Fibroblast of pulmonary artery (primary cell): ENCODE results near the gene DAB1.

Experiments
- DNase-seq: peaks from one replicate; pipeline ENCODE4 v3.0.0-alpha.2; 2010; ENCODE audit warnings: low read depth
- H3K4me3 ChIP-seq: replicated peaks from 2 replicates; pipeline ENCODE4 v1.5.1; 2011; ENCODE audit warnings: low read depth, mild to moderate bottlenecking, control low read depth, low read length, moderate library complexity
- TF ChIP-seq, protein P1 (sequence below): IDR thresholded peaks from 2 replicates; pipeline ENCODE4 v1.5.1; 2011; ENCODE audit warnings: mild to moderate bottlenecking, control low read depth, low read length, inconsistent platforms; ENCODE audit errors: missing control alignments

The DAB1 gene

DNA sequence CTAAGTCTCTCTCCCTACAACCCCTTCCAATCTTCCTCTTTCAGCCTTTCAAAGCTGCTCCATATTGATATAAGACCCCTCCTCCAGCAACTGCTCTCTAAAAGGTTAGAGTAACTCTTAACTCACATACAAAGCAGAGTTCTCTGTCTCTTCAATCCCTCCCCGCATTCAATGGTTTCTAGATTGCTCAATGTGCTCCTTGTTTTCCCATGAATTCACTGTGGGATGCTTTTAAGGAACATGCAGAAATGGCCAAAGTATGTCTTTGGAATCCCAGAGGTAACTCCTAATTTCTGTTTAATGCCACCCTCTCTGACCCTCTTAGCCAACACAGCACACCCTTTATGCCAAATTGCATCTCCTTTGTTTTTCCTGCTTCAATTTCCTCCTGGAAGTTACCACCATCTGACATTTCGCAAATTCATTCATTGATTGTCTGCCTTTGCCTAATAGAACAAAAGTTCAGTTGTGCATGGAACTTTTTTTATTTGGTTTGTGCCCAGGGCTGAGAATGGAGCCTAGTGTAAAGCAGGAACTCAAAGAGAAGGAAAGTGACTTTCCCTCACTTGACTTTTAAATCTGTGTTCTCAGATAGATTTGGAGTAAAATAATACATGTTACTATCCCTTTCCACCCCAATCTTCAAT lies 285.3 kb downstream of the DAB1 start:
- DNase-seq, result no peak
- TF ChIP-seq, protein P1, sequence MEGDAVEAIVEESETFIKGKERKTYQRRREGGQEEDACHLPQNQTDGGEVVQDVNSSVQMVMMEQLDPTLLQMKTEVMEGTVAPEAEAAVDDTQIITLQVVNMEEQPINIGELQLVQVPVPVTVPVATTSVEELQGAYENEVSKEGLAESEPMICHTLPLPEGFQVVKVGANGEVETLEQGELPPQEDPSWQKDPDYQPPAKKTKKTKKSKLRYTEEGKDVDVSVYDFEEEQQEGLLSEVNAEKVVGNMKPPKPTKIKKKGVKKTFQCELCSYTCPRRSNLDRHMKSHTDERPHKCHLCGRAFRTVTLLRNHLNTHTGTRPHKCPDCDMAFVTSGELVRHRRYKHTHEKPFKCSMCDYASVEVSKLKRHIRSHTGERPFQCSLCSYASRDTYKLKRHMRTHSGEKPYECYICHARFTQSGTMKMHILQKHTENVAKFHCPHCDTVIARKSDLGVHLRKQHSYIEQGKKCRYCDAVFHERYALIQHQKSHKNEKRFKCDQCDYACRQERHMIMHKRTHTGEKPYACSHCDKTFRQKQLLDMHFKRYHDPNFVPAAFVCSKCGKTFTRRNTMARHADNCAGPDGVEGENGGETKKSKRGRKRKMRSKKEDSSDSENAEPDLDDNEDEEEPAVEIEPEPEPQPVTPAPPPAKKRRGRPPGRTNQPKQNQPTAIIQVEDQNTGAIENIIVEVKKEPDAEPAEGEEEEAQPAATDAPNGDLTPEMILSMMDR, result no peak
- H3K4me3 ChIP-seq, result no peak overlapping the region

DNA sequence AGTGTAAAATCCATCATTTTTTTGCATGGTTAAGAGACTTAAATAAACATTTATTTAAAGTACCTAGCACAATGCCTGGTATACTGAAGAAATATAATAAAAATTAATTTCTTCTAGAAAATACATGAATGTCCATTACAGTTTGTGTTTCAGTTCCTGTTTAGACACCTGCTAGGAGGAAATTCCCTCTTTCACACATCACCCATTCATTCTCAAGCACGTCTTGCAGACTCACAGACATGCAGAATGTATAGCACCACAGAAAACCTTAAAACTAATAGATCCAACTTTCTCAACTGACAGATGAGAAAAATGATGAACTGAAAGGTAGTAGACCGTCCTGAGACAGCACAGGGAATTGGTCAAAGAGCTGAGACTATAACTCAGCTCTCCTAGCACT lies 285.9 kb downstream of the DAB1 start:
- TF ChIP-seq, protein P1, result no peak
- H3K4me3 ChIP-seq, result no peak overlapping the region
- no peak for DNase-seq

DNA sequence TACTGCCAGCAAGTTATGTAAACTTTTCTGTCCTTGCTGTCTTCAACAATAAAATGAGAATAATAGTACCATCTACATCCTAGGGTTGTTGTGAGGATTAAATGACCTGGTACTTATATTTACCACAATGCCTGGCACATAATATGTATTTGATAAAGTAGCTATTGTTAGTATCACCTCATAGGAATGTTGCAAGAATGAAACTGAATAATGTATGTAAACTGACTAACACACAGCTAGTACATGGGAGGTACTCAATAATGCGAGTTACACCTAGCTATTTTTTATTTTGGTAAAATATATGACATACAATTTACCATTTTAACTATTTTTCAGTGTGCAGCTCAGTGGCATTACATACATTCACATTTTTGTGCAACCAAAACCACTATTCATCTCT lies 289.1 kb downstream of the DAB1 start:
- TF ChIP-seq, protein P1, result no peak
- no peak for DNase-seq
- H3K4me3 ChIP-seq, result no peak overlapping the region

DNA sequence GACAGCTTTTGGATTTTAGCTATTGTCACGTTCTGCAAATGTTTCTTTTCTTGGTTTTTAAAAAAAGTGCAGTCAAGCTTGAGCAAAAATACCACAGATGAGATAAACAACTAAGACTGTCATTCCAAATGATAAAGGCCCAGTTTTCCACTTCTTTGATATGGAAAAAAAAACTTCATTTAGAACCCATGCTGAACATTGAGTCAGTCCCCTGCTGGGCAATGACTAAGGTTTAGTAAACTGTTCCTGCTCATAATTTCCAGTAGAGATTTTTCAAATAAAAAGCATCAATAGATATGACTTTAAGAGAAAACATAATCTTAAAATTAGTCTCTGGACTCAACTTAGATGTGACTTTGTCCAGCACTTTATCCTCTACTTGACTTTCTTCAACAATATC lies 290.2 kb downstream of the DAB1 start:
- no peak overlapping the region for H3K4me3 ChIP-seq
- TF ChIP-seq, protein P1, result no peak
- DNase-seq, result no peak

DNA sequence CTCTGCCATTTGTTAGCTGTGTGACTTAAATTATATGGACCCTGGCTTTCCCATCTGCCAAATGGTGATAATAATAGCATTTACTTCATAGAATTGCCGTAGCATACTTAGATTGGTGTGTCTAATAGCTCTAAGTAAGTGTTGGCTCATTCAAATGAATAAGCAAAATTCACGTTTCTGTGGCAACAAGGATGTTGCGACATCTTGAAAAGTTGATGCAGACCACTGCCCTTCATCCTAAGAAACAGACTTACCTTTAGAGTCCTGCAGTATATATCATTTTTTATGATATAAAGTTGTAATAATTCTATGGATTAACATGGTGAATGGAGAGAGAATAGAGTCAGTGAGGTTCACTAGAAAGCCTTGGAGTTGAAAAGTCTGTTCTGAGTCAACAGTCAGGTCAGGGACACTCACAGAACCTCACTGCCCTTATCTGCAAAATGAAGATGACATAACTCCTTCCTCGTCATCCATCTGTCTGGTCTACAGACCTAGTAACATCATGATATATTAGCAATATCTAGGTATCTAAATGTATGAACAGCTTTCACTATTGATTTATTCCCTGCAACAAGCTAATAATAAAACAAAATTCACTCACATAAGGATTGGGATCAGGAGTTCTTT lies 290.8 kb downstream of the DAB1 start:
- H3K4me3 ChIP-seq, result no peak overlapping the region
- DNase-seq, result no peak
- TF ChIP-seq, protein P1, result no peak

DNA sequence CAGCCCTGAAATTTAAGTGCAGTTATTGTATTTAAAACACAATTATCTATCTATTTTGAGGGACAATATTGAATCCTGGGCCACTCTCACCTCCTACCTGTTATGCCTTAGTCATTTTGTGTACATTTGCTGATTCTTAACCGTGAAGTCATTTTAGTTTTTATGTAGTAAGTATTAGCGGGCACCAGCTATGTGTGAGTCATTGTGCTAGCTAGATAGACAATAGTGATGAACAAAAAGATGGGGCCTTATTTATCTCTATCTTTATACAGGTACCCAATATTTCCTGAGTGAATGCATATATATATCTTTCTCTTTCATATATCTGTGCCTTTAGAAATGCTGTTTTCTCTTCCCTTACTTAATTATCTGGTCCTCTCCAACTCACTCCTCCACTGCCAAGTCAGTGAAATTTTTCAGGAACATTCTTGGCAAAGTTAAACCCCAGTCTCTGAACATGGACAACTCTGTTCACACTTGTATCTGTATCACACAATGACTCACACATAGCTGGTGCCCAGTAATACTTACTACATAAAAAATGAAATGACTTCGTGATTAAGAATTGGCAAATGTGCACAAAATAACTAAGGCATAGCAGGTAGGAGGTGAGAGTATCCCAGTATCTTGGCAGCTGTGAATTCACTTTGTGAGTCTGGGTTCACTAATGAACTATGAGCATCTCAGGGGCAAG lies 292.0 kb downstream of the DAB1 start:
- no peak overlapping the region for H3K4me3 ChIP-seq
- TF ChIP-seq, protein P1, result no peak
- peak; percentile 24 for DNase-seq

DNA sequence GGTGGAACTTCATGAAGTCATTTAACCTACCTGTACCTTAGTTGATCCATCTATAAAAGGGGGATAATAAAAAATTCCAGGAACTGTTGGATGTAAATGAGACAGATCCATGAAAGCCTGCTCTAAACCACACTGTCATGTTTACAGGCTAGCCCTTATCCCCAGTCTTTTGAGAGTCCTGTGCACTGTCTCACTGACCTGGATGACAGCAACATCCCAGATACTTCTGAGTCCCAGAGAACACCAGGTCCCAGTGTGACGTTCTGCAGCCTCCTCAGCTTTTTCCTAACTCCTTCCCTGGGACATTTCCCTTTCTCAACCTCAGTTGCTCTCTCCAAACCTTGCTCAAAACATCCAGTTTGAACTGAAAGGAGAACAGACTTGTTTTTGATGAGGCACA lies 292.6 kb downstream of the DAB1 start:
- no peak overlapping the region for H3K4me3 ChIP-seq
- TF ChIP-seq, protein P1, result no peak
- no peak for DNase-seq
